ENCODE measurements around the gene NAGPA. TPM values are rescaled to one million over a fixed set of nuclear protein-coding genes. Genes with fewer than 3 reads are reported as not detected.

The NAGPA gene
- total and polyA plus RNA-seq, 2 of the 13 experiments (the other 11 are each of a cell fraction or from before 2014, with no cell fraction given), result 27.1 to 60.3 TPM

GRCh38 chr16:5033256-5034166 lies at the start of gene NAGPA (continued):
- no peak for TF ChIP-seq SOX6 (IDR thresholded peaks at IDR 0.05)
- TF ChIP-seq SOX6 (CRISPR knock-in tag; IDR thresholded peaks at IDR 0.05), result peak; percentile 80
- TF ChIP-seq ZNF607 (CRISPR knock-in tag; IDR thresholded peaks at IDR 0.05; ENCODE audit: borderline replicate concordance), result peak; percentile 79; the same call in 1 of the 2 replicates
- TF ChIP-seq PLRG1 (conservative IDR thresholded peaks at IDR 0.05), result no peak
- no peak for TF ChIP-seq ZNF180 (CRISPR knock-in tag; IDR thresholded peaks at IDR 0.05; ENCODE audit: borderline replicate concordance, low read depth)
- peak; percentile 55; the same call in 1 of the 2 replicates for TF ChIP-seq ZNF615 (CRISPR knock-in tag; IDR thresholded peaks at IDR 0.05; ENCODE audit: borderline replicate concordance)
- no peak for TF ChIP-seq BCLAF1 (IDR thresholded peaks at IDR 0.05)
- TF ChIP-seq ASH2L (IDR thresholded peaks at IDR 0.05; ENCODE audit: insufficient read length, low read depth, low read length), result peak; percentile 95
- peak; percentile 94 for TF ChIP-seq ZFX (CRISPR knock-in tag; IDR thresholded peaks at IDR 0.05; ENCODE audit: low read depth)
- TF ChIP-seq LRRFIP1 (CRISPR knock-in tag; conservative IDR thresholded peaks at IDR 0.05), result no peak
- 0 out of 2 replicates have a peak, but pooled peaks have one; percentile 81 for TF ChIP-seq ZNF446 (CRISPR knock-in tag; IDR thresholded peaks at IDR 0.05)
- TF ChIP-seq ZNF780A (CRISPR knock-in tag; IDR thresholded peaks at IDR 0.05), result peak; percentile 94
- peak; percentile 89 for TF ChIP-seq PBX3 (CRISPR knock-in tag; IDR thresholded peaks at IDR 0.05; ENCODE audit: borderline replicate concordance)
- TF ChIP-seq CENPT (CRISPR knock-in tag; IDR thresholded peaks at IDR 0.05; ENCODE audit: low read depth), result peak; percentile 88
- peak; percentile 99 for TF ChIP-seq ZGPAT (CRISPR knock-in tag; IDR thresholded peaks at IDR 0.05)
- TF ChIP-seq ZBTB1 (CRISPR knock-in tag; IDR thresholded peaks at IDR 0.05; ENCODE audit: borderline replicate concordance), result peak; percentile 83; the same call in 1 of the 2 replicates

Data from HepG2 (cell line).